Ascending aorta (tissue), 2 donors: Measurements from ENCODE around the gene THAP4. TPM values are rescaled to one million over a fixed set of nuclear protein-coding genes. Genes with fewer than 3 reads are reported as not detected.

Experiments used
- DNase-seq, 2 donors: peaks; one replicate each; pipeline ENCODE4 v3.0.0-alpha.2; 2019; ENCODE audit warnings: low spot score in 2 of 2
- H3K27ac ChIP-seq, 2 donors: fragments of 200-600 bp; sonication (generic); one replicate each; pipeline ENCODE4 v1.5.1; 2016 to 2017; ENCODE audit warnings: mild to moderate bottlenecking in 1 of 2
- H3K27me3 ChIP-seq: fragments of 200-600 bp; sonication (generic); one replicate; pipeline ENCODE4 v1.5.1; 2017
- H3K36me3 ChIP-seq, 2 donors: fragments of 200-600 bp; sonication (generic); one replicate each; pipeline ENCODE4 v1.5.1; 2016
- H3K4me1 ChIP-seq, 2 donors: fragments of 200-600 bp; sonication (generic); one replicate each; pipeline ENCODE4 v1.5.1; 2016 to 2017; ENCODE audit warnings: mild to moderate bottlenecking in 1 of 2
- H3K4me3 ChIP-seq, 2 donors: fragments of 200-600 bp; sonication (generic); one replicate each; pipeline ENCODE4 v1.5.1; 2016 to 2017; ENCODE audit warnings: mild to moderate bottlenecking in 1 of 2
- H3K9me3 ChIP-seq, 2 donors: fragments of 200-600 bp; sonication (generic); one replicate each; pipeline ENCODE4 v1.5.1; 2016
- CTCF ChIP-seq, 3 experiments: fragments of 200-600 bp in 2 of 3; fragments of 450-650 bp in 1 of 3; sonication (generic) in 2 of 3; IDR thresholded peaks; one replicate each; pipeline ENCODE4 v1.5.1; 2016 to 2019; ENCODE audit warnings: antibody characterized with exemption in 3 of 3, mild to moderate bottlenecking in 1 of 3, moderate library complexity in 1 of 3
- intact Hi-C: fragments of 100-400 bp; cut with DNase I; formaldehyde crosslinking; loops from one replicate; pipeline ENCODE4 v1.15.1; 2023
- total RNA-seq: library from RNA; depleted of rRNA; stranded (reverse); fragments of >200 nt; gene quantifications from one replicate; pipeline ENCODE4 v1.1.0, GENCODE V29; 2016

THAP4 gene
- total RNA-seq, 1 donor from 2014 or later = 80.8 TPM

GRCh38 chr2:241538838-241539615 is 97.9 kb downstream of the THAP4 start:
- Histone ChIP-seq H3K27me3 (peaks cover 4% of the 10 kb centered on the region), H3K27ac (peak overlapping the region in 1 of 2 donors; percentile 86), H3K4me3 (no peak overlapping the region), H3K36me3 (no peaks in the 10 kb centered on the region), H3K9me3 (no peaks in the 10 kb centered on the region), H3K4me1 (peaks cover 8 to 11% of the 10 kb centered on the region in 2 donors)
- DNase-seq = no peak
- TF ChIP-seq CTCF (IDR thresholded peaks at IDR 0.05) = no peak
- intact Hi-C loops = no loop called here

GRCh38 chr2:241535871-241536655 is 100.9 kb downstream of the THAP4 start:
- no peak overlapping the region for H3K4me3 ChIP-seq
- DNase-seq = no peak
- intact Hi-C loops = no loop called here

GRCh38 chr2:241534701-241535375 is 102.1 kb downstream of the THAP4 start:
- Histone ChIP-seq H3K27ac (no peak overlapping the region), H3K36me3 (no peaks in the 10 kb centered on the region), H3K27me3 (no peaks in the 10 kb centered on the region), H3K9me3 (no peaks in the 10 kb centered on the region), H3K4me3 (no peak overlapping the region), H3K4me1 (no peaks in the 10 kb centered on the region)
- TF ChIP-seq CTCF (IDR thresholded peaks at IDR 0.05) = no peak
- intact Hi-C loops = no loop called here
- no peak for DNase-seq

More at GRCh38 chr2:241535871-241536655, 100.9 kb downstream of the THAP4 start:
- Histone ChIP-seq H3K9me3 (no peaks in the 10 kb centered on the region), H3K27me3 (no peaks in the 10 kb centered on the region), H3K27ac (no peak overlapping the region), H3K4me1 (peaks cover 4% of the 10 kb centered on the region in 2 donors), H3K36me3 (no peaks in the 10 kb centered on the region)
- no peak for TF ChIP-seq CTCF (IDR thresholded peaks at IDR 0.05)

Other genes starting within 250 kb of the THAP4 start
- gene STK25, start 128.6 kb downstream of the THAP4 start, total RNA-seq = 259 TPM
- 35.4 TPM for gene BOK, start 78.4 kb downstream of the THAP4 start, total RNA-seq
- gene ATG4B, start 535 bp upstream of the THAP4 start, total RNA-seq = 225 TPM
- 25.0 TPM for gene DTYMK, start 49.7 kb upstream of the THAP4 start, total RNA-seq
- gene ING5, start 64.9 kb upstream of the THAP4 start, total RNA-seq = 38.1 TPM
- gene D2HGDH, start 97.5 kb upstream of the THAP4 start, total RNA-seq = 22.2 TPM
- not detected for gene GAL3ST2, start 139.7 kb upstream of the THAP4 start, total RNA-seq
- not detected for gene NEU4, start 172.0 kb upstream of the THAP4 start, total RNA-seq
- not detected for gene PDCD1, start 221.7 kb upstream of the THAP4 start, total RNA-seq
- not detected for gene RTP5, start 232.6 kb upstream of the THAP4 start, total RNA-seq